ACC112 (cell line): ENCODE measurements around the gene ARHGEF17.

Experiments used
- H2AFZ ChIP-seq: fragments of 200-600 bp; sonication (generic); one replicate; pipeline ENCODE4 v1.6.0; 2017; ENCODE audit warnings: antibody characterized with exemption, low read length; ENCODE audit not compliant: unreplicated experiment
- H3K27ac ChIP-seq: fragments of 200-600 bp; sonication (generic); 2 replicates; pipeline ENCODE4 v1.5.1; 2014; ENCODE audit warnings: low read depth, mild to moderate bottlenecking, antibody characterized with exemption, low read length, moderate library complexity
- H3K27me3 ChIP-seq: fragments of 200-600 bp; sonication (generic); 2 replicates; pipeline ENCODE4 v1.6.1; 2014; ENCODE audit warnings: mild to moderate bottlenecking, antibody characterized with exemption, low read length, moderate library complexity, mixed read lengths; ENCODE audit not compliant: insufficient read depth
- H3K36me3 ChIP-seq: fragments of 200-600 bp; sonication (generic); 2 replicates; pipeline ENCODE4 v1.6.1; 2016; ENCODE audit warnings: mild to moderate bottlenecking, antibody characterized with exemption, low read length, moderate library complexity, mixed read lengths; ENCODE audit not compliant: insufficient read depth
- H3K4me1 ChIP-seq: fragments of 200-600 bp; sonication (generic); one replicate; pipeline ENCODE4 v1.6.1; 2016; ENCODE audit warnings: low read length, mixed read lengths; ENCODE audit not compliant: insufficient read depth, unreplicated experiment, control insufficient read depth
- H3K4me3 ChIP-seq: fragments of 200-600 bp; sonication (generic); 2 replicates; pipeline ENCODE4 v1.5.1; 2014; ENCODE audit warnings: mild to moderate bottlenecking, low read depth, low read length
- H3K79me2 ChIP-seq: fragments of 200-600 bp; sonication (generic); one replicate; pipeline ENCODE4 v1.6.0; 2016; ENCODE audit warnings: low read length; ENCODE audit not compliant: control insufficient read depth, unreplicated experiment, insufficient read depth

Gene ARHGEF17

GRCh38 chr11:73325036-73325981, 17.2 kb downstream of the ARHGEF17 start:
- Histone ChIP-seq H3K79me2 (peaks cover 58% of the 10 kb centered on the region), H3K27me3 (no peaks in the 10 kb centered on the region), H3K27ac (peak overlapping the region; percentile 84), H2AFZ (no peak overlapping the region), H3K4me3 (peak overlapping the region; percentile 34; the same call in 1 of the 2 replicates), H3K4me1 (peaks cover 86% of the 10 kb centered on the region), H3K36me3 (no peaks in the 10 kb centered on the region)

DNA sequence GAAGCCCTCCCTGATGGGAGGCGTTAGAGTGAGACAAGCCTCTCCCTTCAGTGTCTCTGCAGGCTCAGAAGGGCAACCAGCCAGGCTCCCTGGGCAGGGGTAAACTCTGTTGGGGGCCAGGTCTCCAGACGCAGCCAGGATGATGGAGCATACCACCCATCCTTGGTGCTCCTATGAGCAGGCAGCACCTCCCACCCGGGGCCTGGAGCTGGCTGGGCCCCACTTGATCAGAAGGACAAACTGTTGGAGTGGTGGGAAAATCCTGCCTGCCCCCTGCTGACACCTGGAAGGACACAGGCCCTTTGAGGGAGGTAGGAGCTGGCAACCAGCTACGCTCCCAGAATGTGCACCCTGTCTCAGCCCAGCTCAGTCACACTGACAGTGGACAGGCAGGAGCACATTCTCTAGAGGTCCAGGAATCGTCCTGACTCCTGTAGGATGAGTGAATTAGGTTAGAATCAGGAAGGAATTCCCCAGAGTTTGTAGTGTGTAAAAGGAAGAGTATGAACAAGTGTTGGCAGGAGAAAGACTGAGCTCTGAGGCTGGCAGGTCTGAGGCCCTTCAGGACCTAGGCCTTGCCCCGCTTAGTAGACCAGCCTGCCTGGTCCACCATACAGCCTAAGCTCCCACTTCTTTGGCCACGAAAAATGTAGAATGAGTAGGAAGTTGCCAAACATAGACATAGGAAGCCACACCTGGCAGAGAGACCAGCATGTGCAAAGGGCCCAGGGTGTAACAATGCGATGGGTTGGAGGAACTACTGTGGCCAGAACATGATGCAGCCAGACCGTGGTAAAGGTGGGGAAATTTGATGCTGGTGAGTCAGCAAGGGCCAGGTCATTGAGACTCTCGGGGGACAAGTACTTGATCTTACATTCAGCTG, 19.1 kb downstream of the ARHGEF17 start:
- no peak overlapping the region for H2AFZ ChIP-seq
- H3K27ac ChIP-seq, result peak overlapping the region; percentile 63
- H3K79me2 ChIP-seq, result peaks cover 72% of the 10 kb centered on the region
- H3K4me1 ChIP-seq, result peaks cover 88% of the 10 kb centered on the region
- no peak overlapping the region for H3K4me3 ChIP-seq
- no peaks in the 10 kb centered on the region for H3K36me3 ChIP-seq
- H3K27me3 ChIP-seq, result no peaks in the 10 kb centered on the region

GRCh38 chr11:73327812-73328364, 19.8 kb downstream of the ARHGEF17 start:
- Histone ChIP-seq H3K27ac (peak overlapping the region; percentile 63), H3K27me3 (no peaks in the 10 kb centered on the region), H2AFZ (no peak overlapping the region), H3K4me1 (peaks cover 88% of the 10 kb centered on the region), H3K4me3 (no peak overlapping the region), H3K79me2 (peaks cover 75% of the 10 kb centered on the region), H3K36me3 (no peaks in the 10 kb centered on the region)

GRCh38 chr11:73330569-73331093, 22.6 kb downstream of the ARHGEF17 start:
- Histone ChIP-seq H3K27ac (peak overlapping the region; percentile 58), H3K27me3 (no peaks in the 10 kb centered on the region), H2AFZ (no peak overlapping the region), H3K4me3 (no peak overlapping the region; the same call in 1 of the 2 replicates), H3K4me1 (peaks cover 88% of the 10 kb centered on the region), H3K79me2 (peaks cover 65% of the 10 kb centered on the region), H3K36me3 (no peaks in the 10 kb centered on the region)

- Histone ChIP-seq H2AFZ (no peak overlapping the region), H3K27ac (peak overlapping the region; percentile 58), H3K4me1 (peaks cover 83% of the 10 kb centered on the region), H3K36me3 (no peaks in the 10 kb centered on the region), H3K4me3 (no peak overlapping the region; the same call in 1 of the 2 replicates), H3K27me3 (no peaks in the 10 kb centered on the region), H3K79me2 (peaks cover 71% of the 10 kb centered on the region)
Measured at GRCh38 chr11:73331138-73331916, 23.3 kb downstream of the ARHGEF17 start.

- Histone ChIP-seq H2AFZ (no peak overlapping the region), H3K27me3 (no peaks in the 10 kb centered on the region), H3K36me3 (no peaks in the 10 kb centered on the region), H3K4me3 (no peak overlapping the region), H3K4me1 (peaks cover 66% of the 10 kb centered on the region), H3K79me2 (peaks cover 59% of the 10 kb centered on the region), H3K27ac (peak overlapping the region; percentile 77)
Measured at GRCh38 chr11:73333173-73333572, 25.1 kb downstream of the ARHGEF17 start.

DNA sequence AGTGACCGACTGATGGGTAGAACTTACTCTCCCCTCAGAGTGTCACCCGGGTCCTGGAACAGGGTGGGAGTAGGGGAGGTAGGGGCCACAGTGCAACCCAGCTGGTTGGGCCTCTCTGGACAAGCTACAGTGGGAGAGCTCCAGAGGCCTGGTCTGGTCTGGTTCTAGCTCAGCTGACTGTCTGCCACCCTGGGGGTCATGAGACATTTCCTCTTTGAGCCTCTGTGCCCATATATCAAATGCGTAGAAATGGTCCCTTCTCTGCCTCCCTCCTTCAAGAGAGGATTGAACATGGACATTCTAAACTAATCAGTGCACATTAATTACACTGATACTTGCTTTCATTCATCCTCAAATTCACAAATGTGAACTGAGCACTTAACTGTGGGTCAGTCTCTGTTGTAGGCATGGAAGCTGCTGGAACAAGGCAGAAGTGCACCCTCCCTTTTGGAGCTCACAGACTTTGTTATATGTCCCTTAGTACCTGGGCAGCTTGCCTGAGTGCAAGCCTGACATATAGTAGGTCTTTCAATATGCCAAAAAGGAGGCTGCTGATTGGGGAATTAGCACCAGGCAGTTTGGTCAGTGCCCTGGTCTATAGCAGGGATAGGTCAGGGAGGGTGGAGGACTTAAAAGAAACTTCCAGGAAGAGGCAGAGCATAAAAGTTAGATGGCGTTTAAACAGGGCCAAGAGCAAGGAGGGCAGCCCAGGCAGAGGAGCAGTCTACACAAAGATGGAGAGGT, 25.7 kb downstream of the ARHGEF17 start:
- no peaks in the 10 kb centered on the region for H3K36me3 ChIP-seq
- peak overlapping the region; percentile 77 for H3K27ac ChIP-seq
- peak overlapping the region; percentile 35; the same call in 1 of the 2 replicates for H3K4me3 ChIP-seq
- peaks cover 54% of the 10 kb centered on the region for H3K79me2 ChIP-seq
- H3K4me1 ChIP-seq, result peaks cover 63% of the 10 kb centered on the region
- H3K27me3 ChIP-seq, result no peaks in the 10 kb centered on the region
- no peak overlapping the region for H2AFZ ChIP-seq

DNA sequence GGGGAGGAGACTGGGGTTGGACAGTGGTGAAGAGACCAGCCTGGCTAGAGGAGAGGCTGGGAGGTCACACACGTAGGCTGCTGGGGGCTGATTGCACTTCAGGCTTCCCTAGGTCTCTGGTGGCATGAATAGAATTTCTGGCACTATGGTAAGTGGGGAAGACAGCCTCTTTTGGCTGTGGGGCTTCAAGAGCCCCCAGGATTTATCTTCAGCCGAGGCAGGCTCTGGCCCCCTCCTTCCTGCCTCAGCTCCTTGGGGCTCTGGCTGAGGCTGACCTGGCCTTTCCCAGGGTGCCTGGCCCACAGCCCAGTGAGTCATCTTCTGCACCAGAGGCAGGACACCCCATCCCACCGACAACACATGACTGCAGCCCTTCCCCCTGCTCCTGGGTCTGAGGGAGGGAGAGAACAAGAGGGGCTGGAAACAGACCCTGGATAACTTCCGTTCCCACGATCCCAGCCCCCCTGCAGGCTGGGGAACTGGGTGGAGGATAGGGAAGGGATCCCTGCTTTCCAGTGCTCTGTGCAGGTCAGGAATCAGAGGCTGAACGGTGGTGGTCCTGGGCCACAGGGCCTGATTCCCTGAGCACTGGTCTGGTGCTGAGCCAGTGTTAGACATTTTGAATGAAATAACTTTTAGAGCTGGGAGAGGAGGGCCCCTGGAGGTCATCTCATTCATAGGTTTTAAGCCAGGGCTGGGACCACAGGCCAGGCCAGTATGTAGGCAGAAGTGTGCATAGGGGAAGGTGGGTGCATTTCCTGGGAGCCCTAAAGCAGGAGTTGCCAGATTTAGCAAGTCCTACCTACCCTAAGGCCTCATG, 26.5 kb downstream of the ARHGEF17 start:
- Histone ChIP-seq H3K4me3 (peak overlapping the region; percentile 35; the same call in 1 of the 2 replicates), H3K79me2 (peaks cover 55% of the 10 kb centered on the region), H2AFZ (no peak overlapping the region), H3K27me3 (no peaks in the 10 kb centered on the region), H3K27ac (peak overlapping the region; percentile 77), H3K36me3 (no peaks in the 10 kb centered on the region), H3K4me1 (peaks cover 62% of the 10 kb centered on the region)
